Activated CD4-positive, alpha-beta T cell treated with anti-CD3 and anti-CD28 coated beads, Interleukin-2, amount 50 U/mL, for 16 hours (primary cell): Measurements from ENCODE around the gene PPIL3.

ENCODE experiments used
- DNase-seq: peaks from one replicate; pipeline ENCODE4 v3.0.0-alpha.2; 2020

PPIL3 gene

DNA sequence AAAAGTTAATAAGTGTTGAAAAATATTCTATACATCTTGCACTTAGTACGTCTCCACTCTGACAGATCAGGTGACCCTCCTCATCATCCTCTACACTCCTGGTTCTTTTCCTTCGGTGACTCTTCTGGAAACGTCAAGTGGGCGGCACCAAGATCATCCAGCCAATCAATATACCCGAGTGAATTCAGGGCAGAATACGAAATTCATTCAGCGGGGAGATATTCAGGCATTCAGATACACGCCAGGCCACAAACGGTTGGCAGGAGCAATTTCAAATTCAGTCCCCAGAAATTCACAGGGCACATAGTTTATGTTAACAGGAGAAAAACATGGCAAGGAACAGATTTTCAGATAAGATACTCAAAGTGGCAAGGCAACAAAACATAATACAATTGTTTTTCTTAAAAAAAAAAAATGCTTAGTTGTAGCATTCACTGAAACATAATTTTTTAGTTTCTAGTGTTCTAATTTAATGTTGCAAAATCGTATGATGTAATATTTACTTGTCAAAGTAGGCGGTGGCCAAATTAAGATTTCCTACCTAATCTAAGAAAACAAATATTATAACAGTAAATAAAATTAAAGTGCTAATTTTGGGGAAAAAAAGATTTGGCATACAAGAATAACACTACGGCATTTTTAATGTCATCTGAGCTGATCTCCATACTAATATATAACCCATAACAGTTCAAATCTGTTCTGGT lies 28.6 kb downstream of the PPIL3 start:
- DNase-seq, result peak; percentile 32

GRCh38 chr2:200856806-200857205 lies 32.1 kb downstream of the PPIL3 start:
- no peak for DNase-seq

DNA sequence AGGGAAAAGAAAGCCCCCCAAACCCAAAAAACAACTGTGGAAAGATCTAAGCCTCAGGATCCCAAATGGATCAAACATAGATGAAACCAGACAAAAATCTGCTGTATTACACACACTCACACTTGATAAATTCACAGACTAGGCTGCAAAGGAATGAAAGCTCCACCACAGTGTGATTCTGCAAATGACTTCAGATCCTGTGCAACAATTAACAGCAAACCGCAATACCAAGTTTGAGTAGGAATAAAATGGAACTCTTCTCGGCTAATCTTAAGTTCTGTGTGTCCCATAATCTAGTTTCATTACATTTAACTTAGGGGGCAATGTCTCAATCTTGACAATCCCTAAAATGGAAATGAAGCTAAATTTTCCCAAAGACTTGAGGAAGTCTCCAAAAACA lies 36.3 kb downstream of the PPIL3 start:
- DNase-seq, result no peak

GRCh38 chr2:200851398-200852248 lies 37.3 kb downstream of the PPIL3 start:
- DNase-seq, result no peak

DNA sequence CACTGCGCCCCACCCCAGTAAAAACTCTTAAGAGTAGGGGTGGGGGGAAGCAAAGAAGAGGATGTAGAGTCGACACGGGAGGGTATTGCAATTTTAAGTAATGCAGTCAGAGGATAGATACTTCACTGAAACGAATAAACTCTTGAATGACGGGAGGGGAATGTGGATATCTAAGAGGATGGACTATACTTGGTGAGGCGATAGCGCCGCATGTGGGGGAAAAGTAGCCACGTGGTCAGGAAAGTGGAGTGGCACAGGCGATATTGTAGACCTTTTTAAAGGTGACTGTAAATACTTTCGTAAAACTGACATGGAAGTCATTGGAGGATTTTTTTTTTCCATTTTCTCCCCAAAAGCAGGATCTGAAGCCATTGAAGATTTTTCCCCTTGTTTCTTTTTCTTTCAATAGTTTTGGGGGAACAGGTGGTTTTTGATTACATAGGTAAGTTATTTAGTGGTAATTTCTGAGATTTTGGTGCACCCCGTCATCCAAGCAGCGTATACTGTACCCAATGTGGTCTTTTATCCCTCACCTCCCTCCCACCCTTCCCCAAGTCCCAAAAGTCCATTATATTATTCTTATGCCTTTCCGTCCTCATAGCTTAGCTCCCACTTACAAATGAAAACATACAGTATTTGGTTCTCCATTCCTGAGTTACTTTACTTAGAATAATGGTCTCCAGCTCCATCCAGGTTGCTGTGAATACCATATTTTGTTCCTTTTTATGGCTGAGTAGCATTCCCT lies 38.2 kb downstream of the PPIL3 start:
- DNase-seq, result no peak

DNA sequence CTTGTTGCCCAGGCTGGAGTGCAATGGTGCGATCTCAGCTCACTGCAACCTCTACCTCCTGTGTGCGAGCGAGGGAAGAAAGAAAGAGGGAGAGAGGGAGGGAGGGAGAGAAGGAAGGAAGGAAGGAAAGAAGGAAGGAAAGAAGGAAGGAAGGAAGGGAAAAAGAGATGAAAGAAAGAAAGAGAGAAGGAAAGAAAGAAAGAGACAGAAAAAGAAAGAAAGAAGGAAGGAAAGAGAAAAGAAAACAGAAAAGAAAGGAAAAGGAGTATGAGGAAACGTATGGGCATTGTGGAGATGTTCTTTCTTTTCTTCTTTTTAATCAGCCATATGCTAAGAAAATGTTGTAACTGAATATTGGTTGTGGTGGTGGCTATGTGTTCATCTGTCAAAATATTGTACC lies 40.9 kb downstream of the PPIL3 start:
- DNase-seq, result no peak

DNA sequence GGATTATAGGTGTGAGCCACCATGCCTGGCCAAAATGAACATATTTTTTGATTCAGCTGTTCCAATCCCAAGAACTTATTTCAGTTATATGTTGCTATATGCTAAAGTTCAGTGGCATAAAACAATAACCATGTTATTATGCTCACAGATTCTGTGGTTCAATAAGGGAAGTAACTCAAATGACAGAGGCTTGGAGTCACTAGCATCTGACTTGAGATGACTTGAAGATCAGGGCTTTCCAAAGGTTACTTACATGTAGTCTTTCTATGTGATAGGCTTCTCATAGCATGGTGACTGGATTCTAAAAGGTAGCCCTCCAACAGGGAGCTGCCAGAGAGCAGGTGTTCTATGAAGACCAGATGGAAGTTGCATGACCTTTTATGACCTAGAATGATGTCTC lies 41.6 kb downstream of the PPIL3 start:
- no peak for DNase-seq

GRCh38 chr2:200845669-200846325 lies 43.1 kb downstream of the PPIL3 start:
- no peak for DNase-seq

- DNase-seq, result no peak
These were observed 43.7 kb downstream of the PPIL3 start for GRCh38 chr2:200845194-200845593.

- no peak for DNase-seq
These were observed 44.6 kb downstream of the PPIL3 start for GRCh38 chr2:200843993-200844948.

GRCh38 chr2:200839513-200839912 lies 49.4 kb downstream of the PPIL3 start:
- no peak for DNase-seq

- DNase-seq, result no peak
These were observed 54.2 kb downstream of the PPIL3 start for GRCh38 chr2:200834701-200835100.

DNA sequence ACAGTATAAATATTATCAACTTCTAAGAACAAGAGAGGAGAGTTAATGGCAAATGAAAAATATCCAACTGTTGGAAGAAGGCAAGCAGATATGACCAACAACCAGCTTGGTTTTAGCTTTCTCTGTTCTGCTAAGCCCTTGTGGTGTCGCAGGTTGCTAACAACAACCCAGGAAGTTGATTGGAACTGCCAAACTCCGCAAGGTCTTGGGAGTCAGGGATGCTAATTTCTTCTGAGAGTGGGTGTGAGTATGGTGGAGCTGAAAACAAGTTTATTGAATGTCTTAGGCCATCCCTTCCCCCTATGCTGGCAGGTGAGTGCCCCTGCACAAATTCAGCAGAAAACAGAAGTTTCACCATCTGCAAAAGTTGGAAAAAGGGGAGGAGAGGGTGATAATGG lies 59.6 kb downstream of the PPIL3 start:
- DNase-seq, result no peak

- no peak for DNase-seq
These were observed 60.2 kb downstream of the PPIL3 start for GRCh38 chr2:200828572-200829257.

DNA sequence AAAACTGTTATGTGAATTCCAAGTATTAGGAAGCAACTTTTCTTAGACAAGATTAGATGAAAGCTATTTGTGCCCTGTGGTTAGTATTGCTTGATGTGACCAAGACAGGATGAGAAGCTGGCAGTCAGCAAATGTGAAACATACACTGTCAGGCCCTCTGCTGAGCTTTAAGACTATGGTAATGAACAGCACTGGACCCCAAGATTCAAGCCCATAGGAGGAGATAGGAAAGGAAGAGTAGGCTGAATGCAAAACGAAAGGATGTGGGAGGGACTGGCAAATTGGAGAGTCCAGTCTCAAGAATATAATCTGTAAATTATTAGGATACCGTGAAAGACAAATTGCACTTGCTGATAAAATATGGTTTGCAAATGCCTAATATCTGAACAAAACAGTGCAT lies 60.8 kb downstream of the PPIL3 start:
- DNase-seq, result no peak

DNA sequence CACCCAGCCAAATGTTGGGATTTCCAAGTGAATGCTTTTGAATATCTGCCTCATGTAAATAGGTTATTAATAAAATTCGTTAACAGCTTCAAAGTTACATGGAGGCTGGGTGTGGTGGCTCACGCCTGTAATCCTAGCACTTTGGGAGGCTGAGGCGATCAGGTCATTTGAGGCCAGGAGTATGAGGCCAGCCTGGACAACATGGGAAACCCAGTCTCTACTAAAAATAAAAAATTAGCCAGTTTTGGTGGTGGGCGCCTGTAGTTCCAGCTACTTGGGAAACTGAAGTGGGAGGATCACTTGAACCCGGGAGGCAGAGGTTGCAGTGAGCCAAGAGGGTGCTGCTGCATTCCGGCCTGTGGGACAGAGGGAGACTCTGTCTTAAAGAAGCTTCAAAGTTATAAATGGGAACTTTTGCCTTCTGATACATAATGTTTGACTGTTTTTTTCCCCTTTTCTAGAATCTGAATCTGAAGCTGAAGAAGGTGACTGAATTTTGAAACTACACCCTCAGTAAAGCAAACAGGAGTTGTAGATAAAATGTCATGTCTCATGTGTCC lies 67.1 kb downstream of the PPIL3 start:
- DNase-seq, result no peak
